ENCODE results near the gene KCMF1. TPM values are rescaled to one million over a fixed set of nuclear protein-coding genes. Genes with fewer than 3 reads are reported as not detected.

Gene KCMF1
- total and polyA plus RNA-seq, 10 of the 15 experiments (the other 5 are each of a cell fraction or from before 2014, with no cell fraction given) = 8.4 to 124 (median 43.0) TPM

DNA sequence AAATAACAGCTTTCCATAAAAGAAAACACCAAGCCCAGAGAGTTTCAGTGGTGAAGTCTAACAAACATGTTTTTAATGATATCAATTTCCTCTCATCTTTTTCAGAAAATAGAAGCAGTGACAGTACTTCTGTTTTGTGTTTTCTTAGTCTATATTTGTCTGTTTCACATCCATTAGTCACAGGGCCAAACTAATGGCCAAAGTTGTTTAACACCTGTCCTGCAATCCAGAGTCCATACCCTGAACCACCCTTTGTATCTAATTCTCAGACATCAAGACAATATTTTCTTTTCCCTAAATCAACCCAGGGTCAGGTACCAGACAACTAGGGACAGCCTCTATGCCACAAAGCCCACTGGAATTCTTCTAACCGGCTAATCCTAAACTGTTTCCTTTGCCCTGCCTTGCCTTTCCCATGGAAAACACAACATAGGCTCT is 39.6 kb upstream of the KCMF1 start (continued):
- no peak for TF ChIP-seq REST (IDR thresholded peaks at IDR 0.05; ENCODE audit: low read depth, low read length)
- no peak for TF ChIP-seq RCOR1 (conservative IDR thresholded peaks at IDR 0.05; ENCODE audit: low read depth, low read length)
- no peak for TF ChIP-seq SP1 (IDR thresholded peaks at IDR 0.05; ENCODE audit: low read depth, low read length)
- no peak for TF ChIP-seq RFX5 (IDR thresholded peaks at IDR 0.05; ENCODE audit: low read depth, low read length)
- TF ChIP-seq CUX1 (IDR thresholded peaks at IDR 0.05; ENCODE audit: insufficient replicate concordance, low read depth, low read length) = peak; percentile 77
- no peak for TF ChIP-seq JUND (IDR thresholded peaks at IDR 0.05; ENCODE audit: low read depth, low read length)
- TF ChIP-seq, protein P1, sequence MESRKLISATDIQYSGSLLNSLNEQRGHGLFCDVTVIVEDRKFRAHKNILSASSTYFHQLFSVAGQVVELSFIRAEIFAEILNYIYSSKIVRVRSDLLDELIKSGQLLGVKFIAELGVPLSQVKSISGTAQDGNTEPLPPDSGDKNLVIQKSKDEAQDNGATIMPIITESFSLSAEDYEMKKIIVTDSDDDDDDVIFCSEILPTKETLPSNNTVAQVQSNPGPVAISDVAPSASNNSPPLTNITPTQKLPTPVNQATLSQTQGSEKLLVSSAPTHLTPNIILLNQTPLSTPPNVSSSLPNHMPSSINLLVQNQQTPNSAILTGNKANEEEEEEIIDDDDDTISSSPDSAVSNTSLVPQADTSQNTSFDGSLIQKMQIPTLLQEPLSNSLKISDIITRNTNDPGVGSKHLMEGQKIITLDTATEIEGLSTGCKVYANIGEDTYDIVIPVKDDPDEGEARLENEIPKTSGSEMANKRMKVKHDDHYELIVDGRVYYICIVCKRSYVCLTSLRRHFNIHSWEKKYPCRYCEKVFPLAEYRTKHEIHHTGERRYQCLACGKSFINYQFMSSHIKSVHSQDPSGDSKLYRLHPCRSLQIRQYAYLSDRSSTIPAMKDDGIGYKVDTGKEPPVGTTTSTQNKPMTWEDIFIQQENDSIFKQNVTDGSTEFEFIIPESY (IDR thresholded peaks at IDR 0.05) = no peak
- no peak for TF ChIP-seq PRDM15 (CRISPR knock-in tag; IDR thresholded peaks at IDR 0.05)
- TF ChIP-seq ZBED1 (IDR thresholded peaks at IDR 0.05; ENCODE audit: borderline replicate concordance) = peak; percentile 75; the same call in 1 of the 2 replicates
- peak; percentile 55; the same call in 1 of the 2 replicates for TF ChIP-seq JUNB (IDR thresholded peaks at IDR 0.05)
- no peak for TF ChIP-seq HCFC1 (IDR thresholded peaks at IDR 0.05; ENCODE audit: low read length)
- TF ChIP-seq, protein P2, sequence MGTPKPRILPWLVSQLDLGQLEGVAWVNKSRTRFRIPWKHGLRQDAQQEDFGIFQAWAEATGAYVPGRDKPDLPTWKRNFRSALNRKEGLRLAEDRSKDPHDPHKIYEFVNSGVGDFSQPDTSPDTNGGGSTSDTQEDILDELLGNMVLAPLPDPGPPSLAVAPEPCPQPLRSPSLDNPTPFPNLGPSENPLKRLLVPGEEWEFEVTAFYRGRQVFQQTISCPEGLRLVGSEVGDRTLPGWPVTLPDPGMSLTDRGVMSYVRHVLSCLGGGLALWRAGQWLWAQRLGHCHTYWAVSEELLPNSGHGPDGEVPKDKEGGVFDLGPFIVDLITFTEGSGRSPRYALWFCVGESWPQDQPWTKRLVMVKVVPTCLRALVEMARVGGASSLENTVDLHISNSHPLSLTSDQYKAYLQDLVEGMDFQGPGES (IDR thresholded peaks at IDR 0.05) = no peak
- no peak for TF ChIP-seq CBX5 (IDR thresholded peaks at IDR 0.05; ENCODE audit: low read depth)
